Measurements from ENCODE around the gene HELT. TPM values are rescaled to one million over a fixed set of nuclear protein-coding genes. Genes with fewer than 3 reads are reported as not detected.
"Not testable (repeated sequence)": the region's sequence is repeated elsewhere in the genome, so short reads cannot be mapped to it uniquely, and the experiment has no call there.

Gene HELT, protein sequence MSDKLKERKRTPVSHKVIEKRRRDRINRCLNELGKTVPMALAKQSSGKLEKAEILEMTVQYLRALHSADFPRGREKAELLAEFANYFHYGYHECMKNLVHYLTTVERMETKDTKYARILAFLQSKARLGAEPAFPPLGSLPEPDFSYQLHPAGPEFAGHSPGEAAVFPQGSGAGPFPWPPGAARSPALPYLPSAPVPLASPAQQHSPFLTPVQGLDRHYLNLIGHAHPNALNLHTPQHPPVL
- total RNA-seq: not detected

- DNase-seq (ENCODE audit: low read depth in 2 of 3, low spot score in 2 of 3): no peak
Measured at GRCh38 chr4:185017964-185018772, at the start of gene HELT. TSS of gene HELT (plus strand) at chr4:185018490. CDS start at chr4:185018929, 439 bp downstream.

DNA sequence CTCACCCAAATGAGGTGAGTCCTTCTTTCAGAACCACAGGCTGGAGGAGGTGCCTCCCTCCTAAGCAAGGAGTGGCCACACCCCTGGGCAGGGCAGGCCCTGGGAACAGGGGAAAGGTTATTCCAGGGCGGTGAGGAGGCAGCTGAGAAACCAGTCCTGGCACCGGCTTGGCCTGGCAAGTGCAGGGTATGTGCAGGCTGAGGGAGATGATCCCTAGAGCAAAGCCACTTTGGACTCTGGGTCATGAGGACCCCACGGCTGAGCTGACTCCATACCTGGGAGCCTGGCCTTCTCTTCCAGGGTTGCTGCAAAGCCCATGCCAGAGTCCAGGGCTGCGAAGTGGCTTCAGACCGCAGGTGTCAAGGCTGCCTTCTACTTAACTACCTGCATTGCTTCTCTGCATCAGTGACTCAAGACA, 49.5 kb upstream of the HELT start:
- DNase-seq (ENCODE audit: low read depth in 2 of 3, low spot score in 2 of 3): no peak

DNA sequence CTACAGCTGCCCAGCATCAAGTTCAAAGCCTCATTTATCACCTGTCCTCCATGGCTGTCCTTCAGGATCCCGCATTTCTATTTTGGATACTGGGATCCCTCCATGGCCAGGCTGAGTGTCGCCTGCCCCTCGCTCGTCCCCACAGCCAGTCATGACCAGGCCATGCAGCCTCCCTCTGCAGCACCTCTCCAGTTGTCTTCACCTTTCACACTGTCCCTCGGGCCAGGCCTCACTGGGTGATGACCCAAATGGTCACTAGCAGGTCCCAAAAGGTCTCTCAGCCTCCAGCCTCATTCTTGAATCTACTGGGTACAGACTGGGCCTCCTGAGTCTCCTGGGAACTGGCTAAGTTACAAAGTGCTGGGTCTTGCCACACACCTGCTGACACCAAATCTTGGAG, 48.7 kb upstream of the HELT start:
- DNase-seq (ENCODE audit: low read depth in 2 of 3, low spot score in 2 of 3): no peak

DNA sequence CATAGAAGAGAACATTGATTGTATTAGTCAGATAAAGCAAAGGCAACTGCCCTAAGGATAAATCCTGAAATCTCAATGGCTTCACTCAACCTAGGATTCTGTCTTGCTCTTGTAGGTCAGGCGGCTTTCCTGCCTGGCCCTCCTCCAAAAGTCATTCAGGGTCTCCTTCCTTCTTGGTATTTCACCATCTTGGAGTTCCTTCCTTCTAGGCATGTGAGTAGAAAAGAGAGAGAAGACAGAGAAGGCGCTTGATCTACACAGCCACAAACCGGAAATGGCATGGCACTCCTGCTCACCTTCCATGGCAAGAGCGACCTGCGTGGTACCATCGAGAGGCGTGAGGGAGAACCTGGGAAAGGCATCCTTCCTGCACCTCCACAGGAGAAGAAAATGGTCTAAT, 45.3 kb upstream of the HELT start:
- no peak for DNase-seq (ENCODE audit: low read depth in 2 of 3, low spot score in 2 of 3)

DNA sequence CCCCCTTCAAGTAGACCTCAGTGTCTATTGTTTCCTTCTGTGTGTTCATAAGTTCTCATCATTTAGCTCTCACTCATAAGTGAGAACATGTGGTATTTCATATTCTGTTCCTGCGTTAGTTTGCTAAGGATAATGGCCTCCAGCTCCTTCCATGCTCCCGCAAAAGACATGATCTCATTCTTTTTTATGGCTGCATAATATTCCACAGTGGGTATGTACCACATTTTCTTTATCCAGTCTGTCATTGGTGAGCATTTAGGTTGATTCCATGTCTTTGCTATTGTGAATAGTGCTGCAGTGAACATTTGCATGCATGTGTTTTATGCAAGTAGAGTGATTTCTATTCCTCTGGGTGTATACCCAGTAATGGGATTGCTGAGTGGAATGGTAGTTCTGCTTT, 41.9 kb upstream of the HELT start:
- DNase-seq (ENCODE audit: low read depth in 2 of 3, low spot score in 2 of 3): not testable (repeated sequence)

- DNase-seq (ENCODE audit: low read depth in 2 of 3, low spot score in 2 of 3): no peak
Measured at GRCh38 chr4:184977747-184978146, 40.5 kb upstream of the HELT start.

DNA sequence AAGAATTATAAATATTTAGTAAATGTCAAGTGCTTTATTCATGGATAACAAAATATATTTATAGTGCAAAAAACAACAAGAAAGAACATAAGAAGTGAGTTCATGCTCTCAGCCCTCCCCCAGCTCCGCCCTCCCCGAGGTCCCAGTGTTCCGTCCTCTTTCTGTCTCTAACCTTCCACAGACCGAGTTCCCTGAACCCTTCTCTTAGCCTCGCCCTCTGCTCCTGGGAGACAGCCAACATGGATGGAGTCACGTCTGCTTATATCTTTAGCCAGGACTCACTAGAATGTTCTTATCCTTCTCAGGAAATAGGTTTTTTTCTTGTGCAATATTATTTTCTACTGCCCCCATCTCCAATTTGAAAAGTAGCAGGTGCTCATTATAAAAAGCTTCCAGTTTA, 40.1 kb upstream of the HELT start:
- no peak for DNase-seq (ENCODE audit: low read depth in 2 of 3, low spot score in 2 of 3)

GRCh38 chr4:184979461-184980124, 38.7 kb upstream of the HELT start:
- DNase-seq (ENCODE audit: low read depth in 2 of 3, low spot score in 2 of 3): no peak

DNA sequence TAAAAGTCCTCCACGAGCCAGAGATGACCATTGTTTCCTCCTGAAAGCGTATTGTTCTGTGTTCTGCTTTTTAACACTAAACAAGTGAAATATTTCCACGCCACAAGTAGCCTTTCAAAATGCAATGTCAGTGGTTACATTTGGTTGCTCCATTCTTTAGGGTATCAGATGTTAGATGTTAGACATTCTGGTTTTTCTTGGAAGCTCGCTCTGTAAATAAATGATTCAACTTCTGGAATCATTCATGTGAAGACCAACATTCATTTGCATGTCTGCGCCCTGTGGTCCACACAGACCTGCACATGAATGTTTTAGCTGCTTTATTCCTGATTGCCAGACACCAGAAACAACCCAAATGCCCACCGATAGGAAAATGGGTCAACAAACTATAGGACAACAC, 38.0 kb upstream of the HELT start:
- DNase-seq (ENCODE audit: low read depth in 2 of 3, low spot score in 2 of 3): no peak

- peak in 2 of 3 donors; percentile 42 to 61 for DNase-seq (ENCODE audit: low read depth in 2 of 3, low spot score in 2 of 3)
Measured at GRCh38 chr4:184983672-184984356, 34.5 kb upstream of the HELT start.

- no peak for DNase-seq (ENCODE audit: low read depth in 2 of 3, low spot score in 2 of 3)
Measured at GRCh38 chr4:184987493-184988031, 30.7 kb upstream of the HELT start.

DNA sequence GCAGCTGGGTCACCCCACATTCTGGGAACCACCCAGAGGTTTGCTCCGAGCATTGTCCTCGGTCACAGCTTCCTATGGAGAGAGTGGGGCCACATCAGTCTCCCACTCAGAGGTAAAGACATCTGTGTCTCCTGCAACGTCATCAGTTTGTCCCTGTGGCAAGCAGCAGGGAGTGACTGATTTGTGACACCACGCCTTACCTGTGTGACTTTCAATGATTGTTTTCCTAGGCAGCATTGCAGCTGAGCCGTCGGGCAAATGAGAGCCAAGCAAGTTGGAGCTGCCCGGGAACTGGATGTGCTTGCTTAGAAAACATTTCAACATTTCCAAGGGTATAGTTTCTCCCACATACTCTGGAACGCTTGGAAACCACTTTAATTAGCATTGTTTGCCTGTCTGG, 29.7 kb upstream of the HELT start:
- no peak for DNase-seq (ENCODE audit: low read depth in 2 of 3, low spot score in 2 of 3)

DNA sequence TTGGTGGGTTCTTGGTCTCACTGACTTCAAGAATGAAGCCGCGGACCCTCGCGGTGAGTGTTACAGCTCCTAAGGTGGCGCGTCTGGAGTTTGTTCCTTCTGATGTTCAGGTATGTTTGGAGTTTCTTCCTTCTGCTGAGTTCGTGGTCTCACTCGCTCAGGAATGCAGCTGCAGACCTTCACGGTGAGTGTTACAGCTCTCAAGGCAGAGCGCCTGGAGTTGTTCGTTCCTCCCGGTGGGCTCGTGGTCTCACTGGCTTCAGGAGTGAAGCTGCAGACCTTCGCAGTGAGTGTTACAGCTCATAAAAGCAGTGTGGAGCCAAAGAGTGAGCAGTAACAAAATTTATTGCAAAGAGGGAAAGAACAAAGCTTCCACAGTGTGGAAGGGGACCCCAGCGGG, 29.0 kb upstream of the HELT start:
- not testable (repeated sequence) for DNase-seq (ENCODE audit: low read depth in 2 of 3, low spot score in 2 of 3)

GRCh38 chr4:184990131-184990530, 28.2 kb upstream of the HELT start:
- not testable (repeated sequence) for DNase-seq (ENCODE audit: low read depth in 2 of 3, low spot score in 2 of 3)

GRCh38 chr4:184991860-184992259, 26.4 kb upstream of the HELT start:
- DNase-seq (ENCODE audit: low read depth in 2 of 3, low spot score in 2 of 3): no peak

GRCh38 chr4:184992422-184992821, 25.9 kb upstream of the HELT start:
- no peak for DNase-seq (ENCODE audit: low read depth in 2 of 3, low spot score in 2 of 3)

- no peak for DNase-seq (ENCODE audit: low read depth in 2 of 3, low spot score in 2 of 3)
Measured at GRCh38 chr4:184993247-184993646, 25.0 kb upstream of the HELT start.

- DNase-seq (ENCODE audit: low read depth in 2 of 3, low spot score in 2 of 3): no peak
Measured at GRCh38 chr4:184994010-184994622, 24.2 kb upstream of the HELT start.

DNA sequence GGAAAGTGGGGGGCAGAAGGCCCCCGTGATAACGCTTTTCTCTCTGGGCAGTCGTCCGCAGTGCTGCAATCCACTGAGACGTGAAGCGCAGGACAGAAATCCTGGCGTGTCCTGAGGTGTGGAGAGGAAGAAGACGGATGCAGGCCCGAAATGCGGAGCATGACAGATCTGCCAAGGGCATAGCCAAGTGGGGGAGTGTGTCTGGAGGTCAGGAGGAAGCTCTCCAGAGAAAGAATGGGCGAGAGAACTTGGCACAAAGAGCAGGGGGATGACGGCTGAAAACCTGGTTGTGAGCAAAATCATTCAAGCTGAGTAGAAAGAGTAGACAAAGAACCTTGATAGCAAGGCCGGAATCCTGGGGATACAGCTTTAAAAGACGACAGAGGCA, 23.7 kb upstream of the HELT start:
- no peak for DNase-seq (ENCODE audit: low read depth in 2 of 3, low spot score in 2 of 3)

- DNase-seq (ENCODE audit: low read depth in 2 of 3, low spot score in 2 of 3): not testable (repeated sequence)
Measured at GRCh38 chr4:184997656-184998055, 20.6 kb upstream of the HELT start.

All from hematopoietic multipotent progenitor cell (in vitro differentiated cells).